ENCODE data around the gene CYP4F3. TPM values are rescaled to one million over a fixed set of nuclear protein-coding genes. Genes with fewer than 3 reads are reported as not detected.

CYP4F3 gene
- total and polyA plus RNA-seq, 2 of the 13 experiments (the other 11 are each of a cell fraction or from before 2014, with no cell fraction given): 17.8 to 22.8 TPM

GRCh38 chr19:15640294-15640903 lies at the start of gene CYP4F3 (continued):
- no peak for TF ChIP-seq ZBTB49 (CRISPR knock-in tag; IDR thresholded peaks at IDR 0.05; ENCODE audit: borderline replicate concordance)
- no peak for TF ChIP-seq HMGXB3 (CRISPR knock-in tag; IDR thresholded peaks at IDR 0.05; ENCODE audit: borderline replicate concordance)
- no peak for TF ChIP-seq RAD21 (CRISPR knock-in tag; IDR thresholded peaks at IDR 0.05)
- TF ChIP-seq RARA (CRISPR knock-in tag; IDR thresholded peaks at IDR 0.05): peak; percentile 20; the same call in 1 of the 2 replicates
- TF ChIP-seq ZFP90 (CRISPR knock-in tag; IDR thresholded peaks at IDR 0.05; ENCODE audit: borderline replicate concordance): no peak
- no peak for TF ChIP-seq SUZ12 (IDR thresholded peaks at IDR 0.05; ENCODE audit: low read depth, low read length)
- no peak for TF ChIP-seq EED (CRISPR knock-in tag; IDR thresholded peaks at IDR 0.05)
- no peak for TF ChIP-seq ZNF543 (CRISPR knock-in tag; IDR thresholded peaks at IDR 0.05)
- no peak for TF ChIP-seq GRHL1 (CRISPR knock-in tag; conservative IDR thresholded peaks at IDR 0.05)
- no peak for TF ChIP-seq ZNF747 (CRISPR knock-in tag; IDR thresholded peaks at IDR 0.05; ENCODE audit: borderline replicate concordance)
- no peak for TF ChIP-seq HNRNPH1 (optimal IDR thresholded peaks at IDR 0.05; ENCODE audit: low read depth, low read length)
- no peak for TF ChIP-seq ISL2 (CRISPR knock-in tag; IDR thresholded peaks at IDR 0.05)
- no peak for TF ChIP-seq NFYC (CRISPR knock-in tag; IDR thresholded peaks at IDR 0.05)
- no peak for TF ChIP-seq ZMAT5 (CRISPR knock-in tag; IDR thresholded peaks at IDR 0.05; ENCODE audit: borderline replicate concordance, low read depth)
- TF ChIP-seq ZNF781 (CRISPR knock-in tag; IDR thresholded peaks at IDR 0.05; ENCODE audit: borderline replicate concordance, not compliant biosample characterization): peak; percentile 25
- TF ChIP-seq ZNF850 (CRISPR knock-in tag; conservative IDR thresholded peaks at IDR 0.05): no peak
- TF ChIP-seq GLMP (CRISPR knock-in tag; IDR thresholded peaks at IDR 0.05; ENCODE audit: borderline replicate concordance): no peak
- no peak for TF ChIP-seq ZMYM2 (CRISPR knock-in tag; IDR thresholded peaks at IDR 0.05)
- TF ChIP-seq ZNF768 (CRISPR knock-in tag; IDR thresholded peaks at IDR 0.05): peak; percentile 48; the same call in 1 of the 2 replicates
- no peak for TF ChIP-seq BRCA1 (CRISPR knock-in tag; IDR thresholded peaks at IDR 0.05)

Measured in HepG2 (cell line).